Tibial nerve (tissue), 3 donors: Measurements from ENCODE around the gene ZCCHC12.

ENCODE experiments used
- POLR2A ChIP-seq, 2 donors: fragments of 450-650 bp; IDR thresholded peaks; one replicate each; pipeline ENCODE4 v1.6.1; 2017; ENCODE audit warnings: antibody characterized with exemption in 2 of 2, mild to moderate bottlenecking in 2 of 2, moderate library complexity in 2 of 2
- TF ChIP-seq, protein P1 (sequence below), 5 experiments: fragments of 200-600 bp in 3 of 5; fragments of 450-650 bp in 2 of 5; sonication (generic) in 3 of 5; IDR thresholded peaks; one replicate each; pipeline ENCODE4 v1.5.1; 2016 to 2019; ENCODE audit warnings: antibody characterized with exemption in 5 of 5, mild to moderate bottlenecking in 3 of 5, moderate library complexity in 2 of 5

- TF ChIP-seq, protein P1, sequence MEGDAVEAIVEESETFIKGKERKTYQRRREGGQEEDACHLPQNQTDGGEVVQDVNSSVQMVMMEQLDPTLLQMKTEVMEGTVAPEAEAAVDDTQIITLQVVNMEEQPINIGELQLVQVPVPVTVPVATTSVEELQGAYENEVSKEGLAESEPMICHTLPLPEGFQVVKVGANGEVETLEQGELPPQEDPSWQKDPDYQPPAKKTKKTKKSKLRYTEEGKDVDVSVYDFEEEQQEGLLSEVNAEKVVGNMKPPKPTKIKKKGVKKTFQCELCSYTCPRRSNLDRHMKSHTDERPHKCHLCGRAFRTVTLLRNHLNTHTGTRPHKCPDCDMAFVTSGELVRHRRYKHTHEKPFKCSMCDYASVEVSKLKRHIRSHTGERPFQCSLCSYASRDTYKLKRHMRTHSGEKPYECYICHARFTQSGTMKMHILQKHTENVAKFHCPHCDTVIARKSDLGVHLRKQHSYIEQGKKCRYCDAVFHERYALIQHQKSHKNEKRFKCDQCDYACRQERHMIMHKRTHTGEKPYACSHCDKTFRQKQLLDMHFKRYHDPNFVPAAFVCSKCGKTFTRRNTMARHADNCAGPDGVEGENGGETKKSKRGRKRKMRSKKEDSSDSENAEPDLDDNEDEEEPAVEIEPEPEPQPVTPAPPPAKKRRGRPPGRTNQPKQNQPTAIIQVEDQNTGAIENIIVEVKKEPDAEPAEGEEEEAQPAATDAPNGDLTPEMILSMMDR (IDR thresholded peaks at IDR 0.05): no peak
- TF ChIP-seq POLR2A (IDR thresholded peaks at IDR 0.05): no peak
Measured at GRCh38 chrX:118864063-118864635, 40.5 kb downstream of the ZCCHC12 start.
